Activated CD8-positive, alpha-beta T cell treated with anti-CD3 and anti-CD28 coated beads for 36 hours (primary cell): ENCODE measurements around the gene YPEL3. TPM values are rescaled to one million over a fixed set of nuclear protein-coding genes. Genes with fewer than 3 reads are reported as not detected.
A peak's percentile ranks its signal among the peaks of the same experiment; 100 is the strongest.

Experiments
- ATAC-seq: fragments of 200-7000 bp; cut with Tn5 transposase; one replicate; pipeline ENCODE4 v1.10.0; 2021; ENCODE audit warnings: mild to moderate bottlenecking, moderate library complexity
- CTCF ChIA-PET: fragments of 350-600 bp; sonication (Branson Sonifier 250); formaldehyde crosslinking; loops from one replicate; lab custom pipeline; 2021; ENCODE audit warnings: antibody characterized with exemption; lab: Charles Lee
- POLR2A ChIA-PET: fragments of 350-600 bp; sonication (Branson Sonifier 250); formaldehyde crosslinking; loops from one replicate; lab custom pipeline; 2021; ENCODE audit warnings: antibody characterized with exemption; lab: Charles Lee
- DNase-seq: peaks from one replicate; pipeline ENCODE4 v3.0.0-alpha.2; 2020
- H3K27ac Mint-ChIP-seq: one replicate; pipeline ENCODE4 v1.8.0; 2021; ENCODE audit warnings: mild to moderate bottlenecking, mixed read lengths
- H3K27me3 Mint-ChIP-seq: one replicate; pipeline ENCODE4 v1.8.0; 2021; ENCODE audit warnings: mixed read lengths
- H3K36me3 Mint-ChIP-seq: one replicate; pipeline ENCODE4 v1.8.0; 2021; ENCODE audit warnings: low read depth, mixed read lengths
- H3K4me1 Mint-ChIP-seq: one replicate; pipeline ENCODE4 v1.8.0; 2021; ENCODE audit warnings: low read depth, mixed read lengths
- H3K4me3 Mint-ChIP-seq: one replicate; pipeline ENCODE4 v1.8.0; 2021; ENCODE audit warnings: mild to moderate bottlenecking, moderate library complexity, mixed read lengths
- H3K9me3 Mint-ChIP-seq: one replicate; pipeline ENCODE4 v1.8.0; 2021; ENCODE audit warnings: mixed read lengths
- CTCF ChIP-seq: fragments of 200-600 bp; IDR thresholded peaks from one replicate; pipeline ENCODE4 v1.8.0; 2022; ENCODE audit warnings: antibody characterized with exemption, mild to moderate bottlenecking
- intact Hi-C: fragments of 100-400 bp; cut with micrococcal nuclease; formaldehyde crosslinking; loops from one replicate; pipeline ENCODE4 v1.10.0; 2022
- total RNA-seq, 2 experiments: library from RNA; stranded (reverse); gene quantifications; one replicate each; pipeline ENCODE4 v1.2.3, GENCODE V29; 2021

YPEL3 gene
- total RNA-seq, 2 experiments from 2014 or later, result 17.7 to 19.5 TPM

- DNase-seq, result peak; percentile 99
- ChIA-PET POLR2A (interaction anchor here (0.5 to 6.3 kb wide), 20 partner anchors 11 to 585 kb away, joined by 3 to 83 read pairs (median 4); partner anchors contain the start of genes CORO1A, GDPD3, HIRIP3 and INO80E), CTCF (interaction anchor here (1.0 to 3.2 kb wide), 5 partner anchors 10 to 249 kb away, joined by 4 to 14 read pairs (median 10); partner anchors contain the start of genes PAGR1 and TBX6)
- intact Hi-C loops, result loop anchor here (10.0 kb wide), 1 partner anchor 309 kb away; the partner anchor contains the start of genes MYL11 and TBC1D10B
- H3K36me3 Mint-ChIP-seq, result peaks cover 61% of the 10 kb centered on the region
- peak within 1 kb of the TSS; percentile 91 for H3K4me3 Mint-ChIP-seq
- H3K27me3 Mint-ChIP-seq, result no peaks in the 10 kb centered on the region
- ATAC-seq, result peak; percentile 87
- no peaks in the 10 kb centered on the region for H3K9me3 Mint-ChIP-seq
- no peak for TF ChIP-seq CTCF
- H3K27ac Mint-ChIP-seq, result peak within 1 kb of the TSS; percentile 100
- peaks cover 30% of the 10 kb centered on the region for H3K4me1 Mint-ChIP-seq
These were observed 30.7 kb downstream of the YPEL3 start, which contains the start of gene ALDOA for GRCh38 chr16:30065102-30065942. TSS of gene ALDOA (plus strand) at chr16:30065760. CDS start at chr16:30066898, 1,138 bp downstream.

- Mint-ChIP-seq H3K36me3 (peaks cover 55% of the 10 kb centered on the region), H3K9me3 (no peaks in the 10 kb centered on the region), H3K27ac (peak overlapping the region; percentile 100), H3K27me3 (no peaks in the 10 kb centered on the region), H3K4me3 (peak overlapping the region; percentile 91), H3K4me1 (peaks cover 29% of the 10 kb centered on the region)
- CTCF ChIA-PET, result interaction anchor here (2.0 to 3.2 kb wide), 3 partner anchors 9 to 249 kb away, joined by 5 to 14 read pairs (median 10); partner anchors contain the start of genes PAGR1 and TBX6
- POLR2A ChIA-PET, result interaction anchor here (1.0 to 6.3 kb wide), 12 partner anchors 10 to 586 kb away, joined by 3 to 83 read pairs (median 6); partner anchors contain the start of genes HIRIP3, INO80E, KIF22 and MAPK3
- TF ChIP-seq CTCF, result no peak
- ATAC-seq, result no peak
- DNase-seq, result no peak
- intact Hi-C loops, result loop anchor here (10.0 kb wide), 1 partner anchor 310 kb away; the partner anchor contains the start of genes MYL11 and TBC1D10B
These were observed 31.3 kb downstream of the YPEL3 start for GRCh38 chr16:30064729-30065101.

- Mint-ChIP-seq H3K4me3 (peak overlapping the region; percentile 91), H3K27me3 (no peaks in the 10 kb centered on the region), H3K36me3 (peaks cover 49% of the 10 kb centered on the region), H3K9me3 (no peaks in the 10 kb centered on the region), H3K27ac (peak overlapping the region; percentile 100), H3K4me1 (peaks cover 24% of the 10 kb centered on the region)
- CTCF ChIA-PET, result interaction anchor here (0.6 to 3.2 kb wide), 6 partner anchors 9 to 248 kb away, joined by 3 to 14 read pairs (median 8); partner anchors contain the start of genes PAGR1 and TBX6
- ATAC-seq (peak; percentile 34), DNase-seq (peak; percentile 87)
- TF ChIP-seq CTCF, result no peak
- POLR2A ChIA-PET, result interaction anchor here (1.1 to 6.3 kb wide), 11 partner anchors 10 to 586 kb away, joined by 3 to 83 read pairs (median 6); partner anchors contain the start of genes KIF22, PPP4C, PRR14 and TBX6
- intact Hi-C loops, result loop anchor here (10.0 kb wide), 1 partner anchor 311 kb away; the partner anchor contains the start of genes MYL11 and TBC1D10B
These were observed 31.9 kb downstream of the YPEL3 start for GRCh38 chr16:30063893-30064728.

GRCh38 chr16:30063278-30063892 is 32.6 kb downstream of the YPEL3 start:
- peaks cover 42% of the 10 kb centered on the region for H3K36me3 Mint-ChIP-seq
- peak overlapping the region; percentile 100 for H3K27ac Mint-ChIP-seq
- no peak for DNase-seq
- intact Hi-C loops, result loop anchor here (10.0 kb wide), 1 partner anchor 311 kb away; the partner anchor contains the start of genes MYL11 and TBC1D10B
- peaks cover 18% of the 10 kb centered on the region for H3K4me1 Mint-ChIP-seq
- POLR2A ChIA-PET, result interaction anchor here (0.8 to 6.3 kb wide), 8 partner anchors 9 to 339 kb away, joined by 3 to 83 read pairs (median 5); partner anchors contain the start of genes PPP4C and TBX6
- no peak for ATAC-seq
- no peaks in the 10 kb centered on the region for H3K27me3 Mint-ChIP-seq
- H3K9me3 Mint-ChIP-seq, result no peaks in the 10 kb centered on the region
- CTCF ChIA-PET, result interaction anchor here (0.6 to 2.2 kb wide), 6 partner anchors 8 to 32 kb away, joined by 3 to 10 read pairs (median 4); partner anchors contain the start of gene TBX6
- TF ChIP-seq CTCF, result no peak
- peak overlapping the region; percentile 91 for H3K4me3 Mint-ChIP-seq
